ENCODE measurements around the gene SKOR2.

Gene SKOR2

DNA sequence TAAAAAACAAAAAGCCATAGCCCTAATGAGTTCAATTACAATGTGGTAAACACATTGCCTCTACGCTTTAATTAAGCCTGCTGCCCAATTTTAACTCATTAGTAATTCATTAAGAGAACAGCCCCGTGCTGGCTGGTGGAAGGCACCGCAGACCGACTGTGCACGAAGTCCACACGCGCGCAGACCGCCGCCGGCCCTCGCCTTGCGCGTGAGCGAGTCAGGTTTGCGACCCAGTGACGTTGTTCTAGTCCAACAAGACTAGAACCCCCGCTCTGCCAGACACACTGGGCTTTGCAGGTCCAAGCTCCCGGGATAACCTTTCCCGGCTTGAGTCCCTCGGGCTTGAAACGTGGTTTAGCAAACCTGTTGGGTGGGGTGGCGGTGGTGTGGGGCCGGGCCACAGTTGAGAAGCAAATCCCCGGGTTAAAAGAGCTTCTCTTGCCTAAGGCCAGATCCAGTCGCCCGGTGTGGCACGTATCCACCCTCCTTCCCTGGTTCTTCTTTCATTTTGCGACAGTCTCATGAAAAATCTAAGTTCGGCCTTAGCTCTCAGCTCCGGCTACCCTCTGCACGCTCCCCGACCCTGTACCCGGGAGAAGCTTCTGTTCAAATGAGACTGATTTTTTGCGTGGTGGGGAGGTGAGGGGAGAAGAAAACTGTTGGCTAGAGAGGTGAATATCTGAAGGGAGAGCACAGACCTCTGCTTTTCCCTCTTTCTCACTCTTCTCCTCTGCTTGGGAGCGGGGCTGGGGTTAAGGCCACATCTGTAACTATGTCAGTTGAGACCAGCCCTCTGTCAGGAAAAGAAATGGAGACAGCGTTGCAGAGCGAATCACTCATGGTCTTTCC, 11.1 kb upstream of the SKOR2 start:
- H3K9me3 ChIP-seq (ENCODE audit: severe bottlenecking), result no peaks in the 10 kb centered on the region
- TF ChIP-seq, protein P1, sequence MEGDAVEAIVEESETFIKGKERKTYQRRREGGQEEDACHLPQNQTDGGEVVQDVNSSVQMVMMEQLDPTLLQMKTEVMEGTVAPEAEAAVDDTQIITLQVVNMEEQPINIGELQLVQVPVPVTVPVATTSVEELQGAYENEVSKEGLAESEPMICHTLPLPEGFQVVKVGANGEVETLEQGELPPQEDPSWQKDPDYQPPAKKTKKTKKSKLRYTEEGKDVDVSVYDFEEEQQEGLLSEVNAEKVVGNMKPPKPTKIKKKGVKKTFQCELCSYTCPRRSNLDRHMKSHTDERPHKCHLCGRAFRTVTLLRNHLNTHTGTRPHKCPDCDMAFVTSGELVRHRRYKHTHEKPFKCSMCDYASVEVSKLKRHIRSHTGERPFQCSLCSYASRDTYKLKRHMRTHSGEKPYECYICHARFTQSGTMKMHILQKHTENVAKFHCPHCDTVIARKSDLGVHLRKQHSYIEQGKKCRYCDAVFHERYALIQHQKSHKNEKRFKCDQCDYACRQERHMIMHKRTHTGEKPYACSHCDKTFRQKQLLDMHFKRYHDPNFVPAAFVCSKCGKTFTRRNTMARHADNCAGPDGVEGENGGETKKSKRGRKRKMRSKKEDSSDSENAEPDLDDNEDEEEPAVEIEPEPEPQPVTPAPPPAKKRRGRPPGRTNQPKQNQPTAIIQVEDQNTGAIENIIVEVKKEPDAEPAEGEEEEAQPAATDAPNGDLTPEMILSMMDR (IDR thresholded peaks at IDR 0.05; ENCODE audit: low read depth, low read length), result no peak
- H3K27me3 ChIP-seq (ENCODE audit: insufficient read depth, low read depth, severe bottlenecking), result peaks cover 12% of the 10 kb centered on the region
- H3K4me3 ChIP-seq (ENCODE audit: low read depth, low read length), result no peak overlapping the region
- no peak for DNase-seq
- H3K27ac ChIP-seq, result no peak overlapping the region
- H3K36me3 ChIP-seq, result no peaks in the 10 kb centered on the region

DNA sequence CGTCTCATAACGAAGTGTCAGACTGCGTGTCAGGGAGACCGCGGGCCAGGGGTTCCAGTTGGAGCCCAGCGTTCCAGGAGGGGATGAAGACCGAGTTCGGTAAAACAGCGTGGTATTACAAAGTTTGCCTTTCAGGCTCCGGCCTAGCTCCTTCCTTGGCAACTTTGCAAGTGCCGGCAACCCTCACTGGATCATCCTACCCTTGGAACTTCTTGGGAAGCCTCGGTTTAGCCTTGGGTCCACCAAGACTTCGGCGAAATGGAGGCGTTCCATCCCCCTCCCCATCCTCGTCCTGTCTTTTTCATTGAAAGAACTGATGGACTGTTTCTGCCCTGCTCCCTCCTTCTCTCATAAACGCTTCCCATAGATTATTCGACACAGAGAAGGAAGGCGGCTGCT, 10.4 kb upstream of the SKOR2 start:
- Histone ChIP-seq H3K36me3 (no peaks in the 10 kb centered on the region), H3K27me3 (ENCODE audit: insufficient read depth, low read depth, severe bottlenecking) (peaks cover 12% of the 10 kb centered on the region), H3K4me3 (ENCODE audit: low read depth, low read length) (no peak overlapping the region), H3K9me3 (ENCODE audit: severe bottlenecking) (no peaks in the 10 kb centered on the region), H3K27ac (no peak overlapping the region)
- no peak for DNase-seq
- TF ChIP-seq, protein P1 (IDR thresholded peaks at IDR 0.05; ENCODE audit: low read depth, low read length), result no peak

DNA sequence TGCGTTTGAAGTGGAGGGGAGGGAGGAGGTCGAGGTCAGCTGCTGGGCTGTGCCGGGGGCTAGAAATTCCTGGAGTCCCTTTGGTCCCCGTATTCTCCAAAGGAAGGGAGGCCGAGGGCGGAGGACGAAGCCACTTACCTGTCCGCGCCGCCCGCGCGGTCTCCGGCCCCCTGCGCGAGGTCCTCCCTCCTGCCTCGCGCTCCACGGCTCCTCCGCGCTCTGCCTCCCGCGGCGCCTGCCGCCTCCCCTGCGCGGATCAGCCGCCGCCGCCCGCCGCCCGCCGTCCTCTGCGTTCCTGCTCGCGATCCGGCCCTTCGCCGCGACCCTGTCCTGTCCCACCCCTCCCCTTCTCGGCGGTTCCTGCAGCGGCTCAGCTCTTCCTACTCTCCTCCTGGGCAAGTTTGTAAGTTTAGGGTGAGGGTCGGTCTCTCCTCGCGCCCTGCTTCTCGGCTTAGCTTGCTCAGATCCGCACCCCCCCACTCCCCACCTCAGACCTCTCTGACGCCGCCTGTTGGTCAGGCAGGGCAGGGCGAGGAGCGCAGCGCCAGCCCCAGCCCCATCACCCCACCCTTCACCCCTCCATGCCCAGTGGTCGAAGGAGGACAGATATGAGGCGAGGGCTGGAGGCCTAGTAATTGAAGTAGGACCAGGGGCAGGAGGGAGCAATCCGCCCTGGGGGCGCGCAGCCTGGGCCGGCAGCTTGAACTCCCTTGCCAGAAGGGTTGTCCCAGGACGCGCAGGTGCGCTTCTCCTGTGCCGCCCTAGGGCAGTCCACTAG, 9.7 kb upstream of the SKOR2 start:
- Histone ChIP-seq H3K27ac (peak overlapping the region; percentile 39), H3K36me3 (no peaks in the 10 kb centered on the region), H3K4me3 (ENCODE audit: low read depth, low read length) (peak overlapping the region; percentile 47), H3K27me3 (ENCODE audit: insufficient read depth, low read depth, severe bottlenecking) (peaks cover 12% of the 10 kb centered on the region), H3K9me3 (ENCODE audit: severe bottlenecking) (no peaks in the 10 kb centered on the region)
- peak; percentile 80 for DNase-seq
- TF ChIP-seq, protein P1 (IDR thresholded peaks at IDR 0.05; ENCODE audit: low read depth, low read length), result peak; percentile 90

DNA sequence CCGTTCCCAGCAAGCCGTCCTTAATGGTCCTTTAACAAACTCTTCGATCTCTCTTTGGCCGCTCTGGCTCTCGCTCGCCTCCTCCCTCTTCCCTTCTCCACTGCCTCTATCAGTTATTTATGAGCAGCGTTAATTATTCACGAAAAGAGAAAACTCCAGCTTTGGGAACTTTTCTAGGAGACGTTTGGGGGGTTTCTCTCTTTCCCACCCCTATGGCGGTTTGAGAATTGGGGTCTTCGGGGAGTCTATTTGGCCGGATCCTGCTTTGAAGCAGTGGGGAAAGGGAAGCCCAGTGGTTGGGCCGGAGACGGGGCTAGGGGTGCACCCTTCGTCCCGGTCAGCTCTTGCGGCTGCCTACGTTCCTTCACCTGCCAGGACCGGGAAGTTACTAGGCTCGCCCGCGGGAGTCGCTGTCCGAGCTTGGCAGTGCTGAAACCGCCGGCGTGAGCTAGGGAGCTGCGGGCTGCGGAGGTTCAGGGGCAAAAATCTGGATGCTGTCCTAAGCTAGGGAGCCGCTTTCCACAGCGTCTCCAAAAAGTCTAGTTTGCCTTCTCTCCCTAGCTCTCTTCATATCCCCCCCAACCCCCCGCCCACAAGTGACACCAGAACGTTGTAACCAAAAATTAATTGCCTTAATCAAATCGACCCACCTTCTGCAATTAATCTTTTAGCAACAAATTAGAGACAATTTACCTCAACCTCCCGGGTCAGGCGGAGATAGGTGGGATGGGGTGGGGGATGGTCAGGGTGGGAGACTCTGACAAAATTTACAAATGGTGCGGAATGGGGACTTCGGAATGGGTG, 8.9 kb upstream of the SKOR2 start:
- TF ChIP-seq, protein P1 (IDR thresholded peaks at IDR 0.05; ENCODE audit: low read depth, low read length), result peak; percentile 75
- Histone ChIP-seq H3K4me3 (ENCODE audit: low read depth, low read length) (peak overlapping the region; percentile 47), H3K27ac (no peak overlapping the region), H3K27me3 (ENCODE audit: insufficient read depth, low read depth, severe bottlenecking) (peaks cover 12% of the 10 kb centered on the region), H3K36me3 (no peaks in the 10 kb centered on the region), H3K9me3 (ENCODE audit: severe bottlenecking) (no peaks in the 10 kb centered on the region)
- DNase-seq, result peak; percentile 85

DNA sequence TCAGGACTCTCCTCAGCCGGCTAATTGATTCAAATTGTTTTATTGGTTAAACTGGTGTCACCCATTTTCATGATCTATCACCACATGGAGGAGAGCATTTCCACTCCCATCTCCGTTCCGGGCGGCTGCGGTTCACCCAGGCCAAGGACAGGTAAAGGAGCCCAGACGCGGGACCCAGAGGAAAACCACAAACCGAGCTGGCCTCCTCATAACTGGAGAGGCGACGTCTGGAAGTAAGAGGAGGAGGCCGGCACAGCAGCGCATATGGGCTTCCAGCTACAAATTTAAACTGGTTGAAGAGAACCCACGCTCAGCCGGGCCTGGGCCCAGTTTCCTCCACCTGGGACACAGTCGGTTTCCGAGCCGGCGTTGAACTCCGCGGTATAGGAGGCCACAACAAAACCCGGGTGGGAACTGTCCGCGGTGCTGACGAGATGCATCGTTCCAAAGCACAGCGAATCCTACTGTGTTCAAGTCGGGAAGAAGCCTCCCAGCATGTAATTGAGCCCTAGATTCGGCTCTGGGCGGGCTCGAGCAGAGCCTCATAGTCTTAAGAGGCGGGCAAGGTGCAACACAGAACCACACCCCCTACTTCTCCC, 3.0 kb upstream of the SKOR2 start:
- H3K4me3 ChIP-seq (ENCODE audit: low read depth, low read length), result no peak overlapping the region
- H3K27me3 ChIP-seq (ENCODE audit: insufficient read depth, low read depth, severe bottlenecking), result peaks cover 35% of the 10 kb centered on the region

More for the DNA sequence above, 3.0 kb upstream of the SKOR2 start:
- Histone ChIP-seq H3K9me3 (ENCODE audit: severe bottlenecking) (no peaks in the 10 kb centered on the region), H3K27ac (no peak overlapping the region), H3K36me3 (no peaks in the 10 kb centered on the region)
- TF ChIP-seq, protein P1 (IDR thresholded peaks at IDR 0.05; ENCODE audit: low read depth, low read length), result no peak
- no peak for DNase-seq

All from WERI-Rb-1 (cell line).